GM12878 (cell line): ENCODE measurements around the gene NRXN3.

Source experiments
- BACH1 ChIP-seq: fragments of 450-650 bp; IDR thresholded peaks from 2 replicates; pipeline ENCODE4 v1.6.1; 2017; ENCODE audit warnings: mild to moderate bottlenecking, borderline replicate concordance
- EZH2 ChIP-seq: IDR thresholded peaks from 2 replicates; pipeline ENCODE4 v1.6.1; 2012; ENCODE audit warnings: low read depth, mild to moderate bottlenecking, control low read depth, inconsistent platforms, low read length, borderline replicate concordance; ENCODE audit not compliant: control insufficient read depth
- MTA2 ChIP-seq: fragments of 450-650 bp; IDR thresholded peaks from 2 replicates; pipeline ENCODE4 v1.6.1; 2016; ENCODE audit warnings: low read depth, mild to moderate bottlenecking, moderate library complexity
- MYC ChIP-seq: IDR thresholded peaks from 2 replicates; pipeline ENCODE4 v1.6.1; 2011; ENCODE audit warnings: mild to moderate bottlenecking, low read length, moderate library complexity, inconsistent platforms; ENCODE audit not compliant: insufficient read depth, insufficient replicate concordance, insufficient read length, severe bottlenecking
- POLR2AphosphoS5 ChIP-seq: IDR thresholded peaks from 2 replicates; pipeline ENCODE4 v1.6.1; 2011; ENCODE audit warnings: mild to moderate bottlenecking, low read length, inconsistent platforms
- SIN3A ChIP-seq: IDR thresholded peaks from 2 replicates; pipeline ENCODE4 v1.6.1; 2012; ENCODE audit warnings: low read depth, low read length, improper control_type of control experiment
- SRF ChIP-seq, 2 experiments: IDR thresholded peaks; 2 replicates each; pipeline ENCODE4 v1.6.1; 2011; ENCODE audit warnings: low read depth in 2 of 2, low read length in 2 of 2, mild to moderate bottlenecking in 1 of 2, moderate library complexity in 1 of 2
- TAF1 ChIP-seq: IDR thresholded peaks from 2 replicates; pipeline ENCODE4 v1.6.1; 2011; ENCODE audit warnings: mild to moderate bottlenecking, low read depth, low read length, borderline replicate concordance
- TARDBP ChIP-seq: IDR thresholded peaks from 2 replicates; pipeline ENCODE4 v1.6.1; 2016; ENCODE audit warnings: borderline replicate concordance
- TCF7 ChIP-seq: IDR thresholded peaks from 2 replicates; pipeline ENCODE4 v1.6.1; 2014; ENCODE audit warnings: antibody characterized with exemption, borderline replicate concordance
- ZNF274 ChIP-seq: IDR thresholded peaks from one replicate; pipeline ENCODE4 v1.8.0; 2011; ENCODE audit not compliant: insufficient read length, insufficient read depth
- TF ChIP-seq, protein P1 (sequence below): fragments of 450-650 bp; IDR thresholded peaks from 2 replicates; pipeline ENCODE4 v1.6.1; 2018; ENCODE audit warnings: mild to moderate bottlenecking, low read depth, moderate library complexity; ENCODE audit not compliant: partially characterized antibody
- TF ChIP-seq, protein P2 (sequence below), 3 experiments: IDR thresholded peaks in 2 of 3; conservative IDR thresholded peaks in 1 of 3; 2 replicates each; pipeline ENCODE4 v1.5.1; 2011; ENCODE audit warnings: low read depth in 3 of 3, low read length in 3 of 3, mild to moderate bottlenecking in 3 of 3, control low read depth in 2 of 3, moderate library complexity in 2 of 3, inconsistent platforms in 1 of 3, mixed read lengths in 1 of 3; ENCODE audit not compliant: control insufficient read depth in 2 of 3, insufficient read depth in 1 of 3; ENCODE audit errors: extremely low read depth in 1 of 3
- TF ChIP-seq, protein P3 (sequence below): IDR thresholded peaks from 2 replicates; pipeline ENCODE4 v1.6.1; 2012; ENCODE audit warnings: low read depth, low read length, improper control_type of control experiment

DNA sequence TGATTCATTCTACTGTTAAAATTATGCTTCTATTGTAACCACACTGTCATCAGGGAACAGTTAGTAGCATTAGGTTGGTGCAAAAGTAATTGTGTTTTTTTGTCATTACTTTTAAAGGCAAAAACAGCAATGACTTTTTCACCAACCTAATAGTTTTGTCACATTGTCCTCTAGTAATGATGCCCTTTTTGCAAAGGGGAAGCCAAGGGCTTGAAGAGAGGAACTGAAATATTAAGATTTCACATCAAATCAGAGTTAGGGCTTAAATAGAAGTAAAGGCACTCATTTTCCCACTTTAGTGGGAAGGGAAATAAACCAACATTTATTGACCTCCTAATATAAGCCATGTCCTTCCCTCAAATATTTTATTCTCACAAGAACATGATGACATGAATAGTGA, 273.7 kb downstream of the NRXN3 start:
- TF ChIP-seq SRF (IDR thresholded peaks at IDR 0.05; ENCODE audit: low read depth in 2 of 2, low read length in 2 of 2): no peak
- TF ChIP-seq, protein P1, sequence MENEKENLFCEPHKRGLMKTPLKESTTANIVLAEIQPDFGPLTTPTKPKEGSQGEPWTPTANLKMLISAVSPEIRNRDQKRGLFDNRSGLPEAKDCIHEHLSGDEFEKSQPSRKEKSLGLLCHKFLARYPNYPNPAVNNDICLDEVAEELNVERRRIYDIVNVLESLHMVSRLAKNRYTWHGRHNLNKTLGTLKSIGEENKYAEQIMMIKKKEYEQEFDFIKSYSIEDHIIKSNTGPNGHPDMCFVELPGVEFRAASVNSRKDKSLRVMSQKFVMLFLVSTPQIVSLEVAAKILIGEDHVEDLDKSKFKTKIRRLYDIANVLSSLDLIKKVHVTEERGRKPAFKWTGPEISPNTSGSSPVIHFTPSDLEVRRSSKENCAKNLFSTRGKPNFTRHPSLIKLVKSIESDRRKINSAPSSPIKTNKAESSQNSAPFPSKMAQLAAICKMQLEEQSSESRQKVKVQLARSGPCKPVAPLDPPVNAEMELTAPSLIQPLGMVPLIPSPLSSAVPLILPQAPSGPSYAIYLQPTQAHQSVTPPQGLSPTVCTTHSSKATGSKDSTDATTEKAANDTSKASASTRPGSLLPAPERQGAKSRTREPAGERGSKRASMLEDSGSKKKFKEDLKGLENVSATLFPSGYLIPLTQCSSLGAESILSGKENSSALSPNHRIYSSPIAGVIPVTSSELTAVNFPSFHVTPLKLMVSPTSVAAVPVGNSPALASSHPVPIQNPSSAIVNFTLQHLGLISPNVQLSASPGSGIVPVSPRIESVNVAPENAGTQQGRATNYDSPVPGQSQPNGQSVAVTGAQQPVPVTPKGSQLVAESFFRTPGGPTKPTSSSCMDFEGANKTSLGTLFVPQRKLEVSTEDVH: no peak
- TF ChIP-seq, protein P2, sequence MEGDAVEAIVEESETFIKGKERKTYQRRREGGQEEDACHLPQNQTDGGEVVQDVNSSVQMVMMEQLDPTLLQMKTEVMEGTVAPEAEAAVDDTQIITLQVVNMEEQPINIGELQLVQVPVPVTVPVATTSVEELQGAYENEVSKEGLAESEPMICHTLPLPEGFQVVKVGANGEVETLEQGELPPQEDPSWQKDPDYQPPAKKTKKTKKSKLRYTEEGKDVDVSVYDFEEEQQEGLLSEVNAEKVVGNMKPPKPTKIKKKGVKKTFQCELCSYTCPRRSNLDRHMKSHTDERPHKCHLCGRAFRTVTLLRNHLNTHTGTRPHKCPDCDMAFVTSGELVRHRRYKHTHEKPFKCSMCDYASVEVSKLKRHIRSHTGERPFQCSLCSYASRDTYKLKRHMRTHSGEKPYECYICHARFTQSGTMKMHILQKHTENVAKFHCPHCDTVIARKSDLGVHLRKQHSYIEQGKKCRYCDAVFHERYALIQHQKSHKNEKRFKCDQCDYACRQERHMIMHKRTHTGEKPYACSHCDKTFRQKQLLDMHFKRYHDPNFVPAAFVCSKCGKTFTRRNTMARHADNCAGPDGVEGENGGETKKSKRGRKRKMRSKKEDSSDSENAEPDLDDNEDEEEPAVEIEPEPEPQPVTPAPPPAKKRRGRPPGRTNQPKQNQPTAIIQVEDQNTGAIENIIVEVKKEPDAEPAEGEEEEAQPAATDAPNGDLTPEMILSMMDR (IDR thresholded peaks at IDR 0.05 in 2 of 3, conservative IDR thresholded peaks at IDR 0.05 in 1 of 3; ENCODE audit: control insufficient read depth in 2 of 3, extremely low read depth in 1 of 3, insufficient read depth in 1 of 3, low read depth in 3 of 3, low read length in 3 of 3): no peak
- TF ChIP-seq MTA2: no peak
- no peak for TF ChIP-seq TAF1
- TF ChIP-seq, protein P3, sequence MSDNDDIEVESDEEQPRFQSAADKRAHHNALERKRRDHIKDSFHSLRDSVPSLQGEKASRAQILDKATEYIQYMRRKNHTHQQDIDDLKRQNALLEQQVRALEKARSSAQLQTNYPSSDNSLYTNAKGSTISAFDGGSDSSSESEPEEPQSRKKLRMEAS: no peak
- TF ChIP-seq ZNF274: no peak
- no peak for TF ChIP-seq MYC
- no peak for TF ChIP-seq POLR2AphosphoS5
- TF ChIP-seq TARDBP: no peak
- TF ChIP-seq EZH2: no peak
- no peak for TF ChIP-seq SIN3A
- no peak for TF ChIP-seq TCF7
- no peak for TF ChIP-seq BACH1
